H9 (cell line): ENCODE results near the gene TMSB4X. TPM values are rescaled to one million over a fixed set of nuclear protein-coding genes. Genes with fewer than 3 reads are reported as not detected.

Experiments used
- DNase-seq: peaks from one replicate; pipeline ENCODE4 v3.0.0-alpha.2; 2017
- H2AFZ ChIP-seq: one replicate; pipeline ENCODE4 v1.6.1; 2013; ENCODE audit warnings: mild to moderate bottlenecking, low read length, control low read depth, moderate library complexity
- H2AK5ac ChIP-seq: 2 replicates; pipeline ENCODE4 v1.6.1; 2013; ENCODE audit warnings: low read length, control low read depth, mixed read lengths; ENCODE audit not compliant: insufficient read length
- H2BK120ac ChIP-seq: one replicate; pipeline ENCODE4 v1.6.1; 2013; ENCODE audit warnings: low read depth, mild to moderate bottlenecking, low read length, control low read depth, inconsistent platforms; ENCODE audit not compliant: poor library complexity, severe bottlenecking
- H2BK12ac ChIP-seq: 2 replicates; pipeline ENCODE4 v1.6.1; 2013; ENCODE audit warnings: low read length, control low read depth, mixed read lengths, low read depth; ENCODE audit not compliant: insufficient read length
- H2BK15ac ChIP-seq: 2 replicates; pipeline ENCODE4 v1.6.1; 2013; ENCODE audit warnings: low read depth, low read length, control low read depth
- H2BK20ac ChIP-seq: one replicate; pipeline ENCODE4 v1.6.1; 2013; ENCODE audit warnings: low read depth, mild to moderate bottlenecking, low read length, control low read depth, inconsistent platforms; ENCODE audit not compliant: poor library complexity, severe bottlenecking
- H2BK5ac ChIP-seq: 2 replicates; pipeline ENCODE4 v1.6.1; 2013; ENCODE audit warnings: low read length, control low read depth, mixed read lengths; ENCODE audit not compliant: insufficient read length
- H3K14ac ChIP-seq: 2 replicates; pipeline ENCODE4 v1.6.1; 2013; ENCODE audit warnings: low read length, control low read depth; ENCODE audit not compliant: insufficient read depth
- H3K18ac ChIP-seq: 2 replicates; pipeline ENCODE4 v1.6.1; 2013; ENCODE audit warnings: low read depth, mild to moderate bottlenecking, mixed read lengths, low read length, control low read depth; ENCODE audit not compliant: insufficient read length
- H3K23ac ChIP-seq: 2 replicates; pipeline ENCODE4 v1.6.1; 2013; ENCODE audit warnings: low read length, control low read depth, mixed read lengths, low read depth; ENCODE audit not compliant: insufficient read length
- H3K23me2 ChIP-seq: 2 replicates; pipeline ENCODE4 v1.6.1; 2013; ENCODE audit warnings: low read depth, mild to moderate bottlenecking, mixed read lengths, low read length, control low read depth; ENCODE audit not compliant: insufficient read length, poor library complexity, severe bottlenecking
- H3K27ac ChIP-seq: 2 replicates; pipeline ENCODE4 v1.5.1; 2013; ENCODE audit warnings: low read length, control low read depth, mixed read lengths, low read depth; ENCODE audit not compliant: insufficient read length
- H3K27me3 ChIP-seq: 2 replicates; pipeline ENCODE4 v1.6.1; 2013; ENCODE audit warnings: low read length, control low read depth, inconsistent platforms; ENCODE audit not compliant: insufficient read depth
- H3K4ac ChIP-seq: 2 replicates; pipeline ENCODE4 v1.6.1; 2013; ENCODE audit warnings: low read depth, mild to moderate bottlenecking, control low read depth, inconsistent platforms, low read length, moderate library complexity
- H3K4me1 ChIP-seq: 2 replicates; pipeline ENCODE4 v1.6.1; 2013; ENCODE audit warnings: low read length, control low read depth, inconsistent platforms; ENCODE audit not compliant: insufficient read depth
- H3K4me2 ChIP-seq: 2 replicates; pipeline ENCODE4 v1.6.1; 2013; ENCODE audit warnings: low read length, control low read depth, mixed read lengths; ENCODE audit not compliant: insufficient read length, insufficient read depth
- H3K56ac ChIP-seq: 2 replicates; pipeline ENCODE4 v1.6.1; 2013; ENCODE audit warnings: low read depth, mild to moderate bottlenecking, mixed read lengths, low read length, control low read depth; ENCODE audit not compliant: insufficient read length
- H3K79me1 ChIP-seq: 2 replicates; pipeline ENCODE4 v1.6.1; 2013; ENCODE audit warnings: low read depth, mild to moderate bottlenecking, moderate library complexity, low read length, control low read depth, inconsistent platforms; ENCODE audit not compliant: insufficient read depth, poor library complexity, severe bottlenecking
- H3K79me2 ChIP-seq: 2 replicates; pipeline ENCODE4 v1.6.1; 2013; ENCODE audit warnings: low read length, control low read depth, inconsistent platforms; ENCODE audit not compliant: insufficient read depth
- H3K9ac ChIP-seq: 2 replicates; pipeline ENCODE4 v1.6.1; 2013; ENCODE audit warnings: low read length, control low read depth, mixed read lengths; ENCODE audit not compliant: insufficient read length; ENCODE audit errors: extremely low read depth
- H3K9me3 ChIP-seq: one replicate; pipeline ENCODE4 v1.6.1; 2013; ENCODE audit warnings: low read depth, low read length, inconsistent platforms; ENCODE audit not compliant: control insufficient read depth
- H3T11ph ChIP-seq: one replicate; pipeline ENCODE4 v1.6.1; 2013; ENCODE audit warnings: mild to moderate bottlenecking, low read length, control low read depth, inconsistent platforms
- H4K20me1 ChIP-seq: one replicate; pipeline ENCODE4 v1.6.1; 2013; ENCODE audit not compliant: control insufficient read depth, insufficient read length, insufficient read depth
- H4K5ac ChIP-seq: 2 replicates; pipeline ENCODE4 v1.6.1; 2013; ENCODE audit warnings: low read depth, mild to moderate bottlenecking, mixed read lengths, low read length, control low read depth; ENCODE audit not compliant: insufficient read length
- H4K8ac ChIP-seq: replicated peaks from 2 replicates; pipeline ENCODE4 v1.6.1; 2013; ENCODE audit warnings: low read length, control low read depth, mixed read lengths, low read depth; ENCODE audit not compliant: insufficient read length
- H4K91ac ChIP-seq: 2 replicates; pipeline ENCODE4 v1.6.1; 2013; ENCODE audit warnings: low read depth, mild to moderate bottlenecking, moderate library complexity, mixed read lengths, low read length, control low read depth; ENCODE audit not compliant: insufficient read length
- H3K27ac Mint-ChIP-seq, 3 experiments: 2 replicates in 2 of 3; 3 replicates in 1 of 3; pipeline ENCODE4 v1.8.0; 2020 to 2021; ENCODE audit warnings: mixed read lengths in 3 of 3, mild to moderate bottlenecking in 1 of 3, moderate library complexity in 1 of 3
- H3K27me3 Mint-ChIP-seq: 2 replicates; pipeline ENCODE4 v1.8.0; 2021; ENCODE audit warnings: low read depth, mild to moderate bottlenecking, moderate library complexity, mixed read lengths
- H3K36me3 Mint-ChIP-seq, 3 experiments: 2 replicates in 2 of 3; 3 replicates in 1 of 3; pipeline ENCODE4 v1.8.0; 2020 to 2021; ENCODE audit warnings: low read depth in 3 of 3, mixed read lengths in 3 of 3; ENCODE audit not compliant: insufficient read depth in 1 of 3
- H3K4me1 Mint-ChIP-seq, 2 experiments: 2 replicates each; pipeline ENCODE4 v1.8.0; 2020; ENCODE audit warnings: mixed read lengths in 2 of 2
- H3K4me3 Mint-ChIP-seq, 2 experiments: 2 replicates in 1 of 2; 3 replicates in 1 of 2; pipeline ENCODE4 v1.8.0; 2020 to 2021; ENCODE audit warnings: mild to moderate bottlenecking in 2 of 2, mixed read lengths in 2 of 2, moderate library complexity in 1 of 2
- H3K9me3 Mint-ChIP-seq, 2 experiments: 2 replicates in 1 of 2; 3 replicates in 1 of 2; pipeline ENCODE4 v1.8.0; 2020; ENCODE audit warnings: mild to moderate bottlenecking in 2 of 2, mixed read lengths in 2 of 2, moderate library complexity in 1 of 2
- WGBS: extraction: QIAGEN DNeasy Blood & Tissue Kit; methylation state at CpG from one replicate; pipeline ENCODE4 v1.1.7; 2013; ENCODE audit warnings: missing lambda C conversion rate, low lambda C conversion rate, mixed read lengths; ENCODE audit not compliant: insufficient read length; ENCODE audit errors: extremely low coverage; 5-methylcytosine and 5-hydroxymethylcytosine counted together
- total RNA-seq: library from RNA; stranded (reverse); gene quantifications from 2 replicates; pipeline ENCODE4 v1.2.1, GENCODE V29; 2021
- TF ChIP-seq, protein P1 (sequence below): fragments of 200-600 bp; sonication (generic); conservative IDR thresholded peaks from 3 replicates; pipeline ENCODE4 v1.8.0; 2021; ENCODE audit warnings: antibody characterized with exemption, mild to moderate bottlenecking

TMSB4X gene
- total RNA-seq, 1 experiment from 2014 or later, result 2,733 TPM

DNA sequence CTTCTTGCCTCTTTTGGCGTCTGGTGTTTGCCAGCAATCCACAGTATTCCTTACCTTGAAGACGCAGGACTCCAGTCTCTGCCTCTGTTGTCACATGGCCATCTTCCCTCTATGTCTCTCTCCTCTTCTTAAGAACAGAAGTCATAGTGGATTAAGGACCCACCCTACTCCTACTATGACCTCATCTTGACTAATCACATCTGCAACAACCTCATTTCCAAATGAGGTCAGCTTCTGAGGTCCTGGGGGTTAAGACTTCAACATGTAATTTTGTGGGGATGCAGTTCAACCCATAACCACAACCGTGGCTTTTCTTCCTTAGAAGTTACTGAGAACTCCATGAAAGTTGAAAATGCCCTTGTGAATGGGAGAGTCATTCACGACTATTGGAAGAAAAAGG lies 45.2 kb upstream of the TMSB4X start:
- Histone ChIP-seq H2BK120ac (no peak overlapping the region), H3K14ac (no peak overlapping the region), H3K23me2 (no peaks in the 10 kb centered on the region), H2AK5ac (no peak overlapping the region), H3K23ac (no peak overlapping the region), H2BK20ac (no peak overlapping the region), H4K8ac (no peak overlapping the region), H3K4me2 (no peak overlapping the region), H3K4me1 (no peaks in the 10 kb centered on the region), H2BK15ac (no peak overlapping the region), H3K79me2 (no peaks in the 10 kb centered on the region), H3K18ac (no peak overlapping the region), H3K9me3 (peaks cover 9% of the 10 kb centered on the region), H3K27me3 (no peaks in the 10 kb centered on the region), H3K56ac (no peak overlapping the region), H4K91ac (no peak overlapping the region), H4K5ac (no peak overlapping the region), H4K20me1 (no peaks in the 10 kb centered on the region), H3K79me1 (no peaks in the 10 kb centered on the region), H2AFZ (no peak overlapping the region), H2BK12ac (no peak overlapping the region), H3K27ac (no peak overlapping the region), H3K9ac (no peak overlapping the region), H3K4ac (no peak overlapping the region), H2BK5ac (no peak overlapping the region), H3T11ph (no peak overlapping the region)
- TF ChIP-seq, protein P1, sequence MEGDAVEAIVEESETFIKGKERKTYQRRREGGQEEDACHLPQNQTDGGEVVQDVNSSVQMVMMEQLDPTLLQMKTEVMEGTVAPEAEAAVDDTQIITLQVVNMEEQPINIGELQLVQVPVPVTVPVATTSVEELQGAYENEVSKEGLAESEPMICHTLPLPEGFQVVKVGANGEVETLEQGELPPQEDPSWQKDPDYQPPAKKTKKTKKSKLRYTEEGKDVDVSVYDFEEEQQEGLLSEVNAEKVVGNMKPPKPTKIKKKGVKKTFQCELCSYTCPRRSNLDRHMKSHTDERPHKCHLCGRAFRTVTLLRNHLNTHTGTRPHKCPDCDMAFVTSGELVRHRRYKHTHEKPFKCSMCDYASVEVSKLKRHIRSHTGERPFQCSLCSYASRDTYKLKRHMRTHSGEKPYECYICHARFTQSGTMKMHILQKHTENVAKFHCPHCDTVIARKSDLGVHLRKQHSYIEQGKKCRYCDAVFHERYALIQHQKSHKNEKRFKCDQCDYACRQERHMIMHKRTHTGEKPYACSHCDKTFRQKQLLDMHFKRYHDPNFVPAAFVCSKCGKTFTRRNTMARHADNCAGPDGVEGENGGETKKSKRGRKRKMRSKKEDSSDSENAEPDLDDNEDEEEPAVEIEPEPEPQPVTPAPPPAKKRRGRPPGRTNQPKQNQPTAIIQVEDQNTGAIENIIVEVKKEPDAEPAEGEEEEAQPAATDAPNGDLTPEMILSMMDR, result no peak
- H3K4me3 Mint-ChIP-seq, result no peak overlapping the region
- no peaks in the 10 kb centered on the region; the same call in 1 of the 2 replicates for H3K27me3 Mint-ChIP-seq
- peaks cover 2 to 11% (median 8%) of the 10 kb centered on the region in 3 experiments; a peak in 5 of 7 replicates for H3K36me3 Mint-ChIP-seq
- H3K27ac Mint-ChIP-seq, result no peak overlapping the region
- H3K9me3 Mint-ChIP-seq, result peaks cover 66 to 69% of the 10 kb centered on the region in 2 experiments
- H3K4me1 Mint-ChIP-seq, result no peaks in the 10 kb centered on the region
- no CpG with 5 or more reads among the region's 4 CpGs for WGBS
- no peak for DNase-seq
